ENCODE data around the gene IL4R. TPM values are rescaled to one million over a fixed set of nuclear protein-coding genes. Genes with fewer than 3 reads are reported as not detected.

The IL4R gene
- total RNA-seq, 6 experiments from 2014 or later = 38.8 to 147 (median 46.9) TPM

DNA sequence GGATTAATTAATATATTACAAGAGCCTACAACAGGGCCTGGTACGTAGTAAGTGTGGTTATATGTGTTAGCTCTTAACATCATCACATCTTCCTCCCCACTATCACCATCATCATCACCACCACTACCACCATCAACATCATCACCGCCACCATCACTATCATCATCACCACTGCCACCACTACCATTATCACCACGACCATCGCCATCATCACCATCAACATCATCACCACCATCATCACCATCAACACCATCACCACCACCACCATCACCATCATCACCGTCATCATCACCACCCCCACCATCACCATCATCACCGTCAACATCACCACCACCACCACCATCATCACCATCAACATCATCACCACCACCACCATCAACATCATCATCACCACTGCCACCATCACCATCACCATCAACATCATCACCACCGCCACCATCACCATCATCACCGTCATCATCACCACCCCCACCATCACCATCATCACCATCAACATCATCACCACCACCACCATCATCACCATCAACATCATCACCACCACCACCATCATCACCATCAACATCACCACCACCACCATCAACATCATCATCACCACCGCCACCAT, 7.8 kb upstream of the IL4R start:
- H3K27me3 ChIP-seq = no peaks in the 10 kb centered on the region
- H3K4me1 ChIP-seq = peaks cover 0 to 8% (median 0%) of the 10 kb centered on the region in 4 donors
- ATAC-seq = no peak
- intact Hi-C loops (cut with DNase I) = no loop called here
- DNase-seq = peak in 1 of 3 donors; percentile 7
- no peak overlapping the region for H3K27ac ChIP-seq
- H3K36me3 ChIP-seq = no peaks in the 10 kb centered on the region
- WGBS (ENCODE audit: insufficient coverage, low coverage, low lambda C conversion rate, missing lambda C conversion rate) = 92% methylated on average over 9 of the region's 9 CpGs
- no peaks in the 10 kb centered on the region for H3K9me3 ChIP-seq
- no peak overlapping the region for H3K4me3 ChIP-seq
- TF ChIP-seq POLR2A (IDR thresholded peaks at IDR 0.05) = no peak
- TF ChIP-seq, protein P1, sequence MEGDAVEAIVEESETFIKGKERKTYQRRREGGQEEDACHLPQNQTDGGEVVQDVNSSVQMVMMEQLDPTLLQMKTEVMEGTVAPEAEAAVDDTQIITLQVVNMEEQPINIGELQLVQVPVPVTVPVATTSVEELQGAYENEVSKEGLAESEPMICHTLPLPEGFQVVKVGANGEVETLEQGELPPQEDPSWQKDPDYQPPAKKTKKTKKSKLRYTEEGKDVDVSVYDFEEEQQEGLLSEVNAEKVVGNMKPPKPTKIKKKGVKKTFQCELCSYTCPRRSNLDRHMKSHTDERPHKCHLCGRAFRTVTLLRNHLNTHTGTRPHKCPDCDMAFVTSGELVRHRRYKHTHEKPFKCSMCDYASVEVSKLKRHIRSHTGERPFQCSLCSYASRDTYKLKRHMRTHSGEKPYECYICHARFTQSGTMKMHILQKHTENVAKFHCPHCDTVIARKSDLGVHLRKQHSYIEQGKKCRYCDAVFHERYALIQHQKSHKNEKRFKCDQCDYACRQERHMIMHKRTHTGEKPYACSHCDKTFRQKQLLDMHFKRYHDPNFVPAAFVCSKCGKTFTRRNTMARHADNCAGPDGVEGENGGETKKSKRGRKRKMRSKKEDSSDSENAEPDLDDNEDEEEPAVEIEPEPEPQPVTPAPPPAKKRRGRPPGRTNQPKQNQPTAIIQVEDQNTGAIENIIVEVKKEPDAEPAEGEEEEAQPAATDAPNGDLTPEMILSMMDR (IDR thresholded peaks at IDR 0.05) = no peak

DNA sequence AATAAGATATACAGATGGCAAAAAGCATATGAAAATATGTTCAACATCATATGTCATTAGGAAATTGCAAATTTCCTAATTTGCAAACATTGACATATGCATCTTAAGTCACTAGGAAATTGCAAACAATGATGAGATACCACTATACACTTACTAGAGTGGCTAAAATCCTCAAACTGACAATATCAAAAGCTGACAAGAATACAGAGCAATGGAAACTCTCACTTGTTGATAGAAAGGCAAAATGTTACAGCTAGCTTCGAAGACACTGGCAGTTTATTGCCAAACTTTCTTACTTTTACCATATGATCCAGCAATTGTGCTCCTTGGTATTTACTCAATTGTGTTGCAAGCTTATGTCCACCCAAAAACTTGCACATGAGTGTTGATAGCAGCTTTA, 5.0 kb upstream of the IL4R start:
- Histone ChIP-seq H3K27me3 (no peaks in the 10 kb centered on the region), H3K4me3 (no peak overlapping the region), H3K36me3 (no peaks in the 10 kb centered on the region), H3K9me3 (no peaks in the 10 kb centered on the region), H3K4me1 (peaks cover 0 to 19% (median 5%) of the 10 kb centered on the region in 4 donors), H3K27ac (no peak overlapping the region)
- DNase-seq (no peak), ATAC-seq (no peak)
- intact Hi-C loops (cut with DNase I) = no loop called here
- 73% methylated on average over 1 of the region's 1 CpG for WGBS (ENCODE audit: insufficient coverage, low coverage, low lambda C conversion rate, missing lambda C conversion rate)
- TF ChIP-seq POLR2A (IDR thresholded peaks at IDR 0.05) = no peak
- TF ChIP-seq, protein P1 (IDR thresholded peaks at IDR 0.05) = no peak

DNA sequence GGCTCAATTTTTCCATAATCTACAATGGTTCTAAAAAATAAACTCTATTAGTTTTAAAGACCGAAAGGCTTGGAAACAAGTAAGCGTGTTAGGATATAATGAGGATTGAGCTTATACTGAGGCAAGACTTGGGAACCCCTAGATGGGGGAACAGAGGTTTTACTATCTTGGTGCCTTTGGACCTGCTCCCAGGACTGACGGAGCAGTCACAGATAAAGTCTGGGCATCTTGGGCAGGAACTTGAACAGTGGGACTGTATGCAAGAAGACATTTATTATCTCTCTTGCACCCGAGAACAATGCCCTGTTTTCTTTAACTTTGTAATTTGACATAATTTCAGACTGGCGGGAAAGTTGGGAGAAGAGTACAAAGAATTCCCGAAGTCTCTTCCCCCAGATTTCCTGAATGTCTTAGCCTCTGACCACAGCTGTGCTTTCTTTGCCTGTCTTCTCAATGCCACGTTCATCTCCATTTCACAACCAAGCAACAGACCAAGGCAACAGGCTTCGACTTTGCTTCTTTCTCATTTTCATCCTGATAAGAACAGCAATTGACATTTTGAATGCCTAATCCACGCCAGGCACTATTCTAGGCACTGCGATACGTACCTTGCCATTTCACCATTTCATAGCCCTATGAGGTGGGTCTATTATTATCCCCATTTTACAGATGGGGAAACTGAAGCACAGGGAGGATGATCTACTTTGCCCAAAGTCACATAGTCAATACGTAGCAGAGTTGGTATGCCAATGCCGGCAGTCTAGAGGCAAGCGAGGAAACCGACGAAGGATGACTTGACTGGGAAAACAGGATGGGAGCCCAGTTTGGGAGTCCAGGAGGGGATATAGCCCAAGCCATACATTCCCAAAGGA, 3.0 kb upstream of the IL4R start:
- no peak overlapping the region for H3K27ac ChIP-seq
- DNase-seq = peak in 1 of 3 donors; percentile 31
- TF ChIP-seq, protein P1 (IDR thresholded peaks at IDR 0.05) = no peak
- no peak for TF ChIP-seq POLR2A (IDR thresholded peaks at IDR 0.05)
- H3K4me3 ChIP-seq = no peak overlapping the region
- no peaks in the 10 kb centered on the region for H3K36me3 ChIP-seq
- H3K9me3 ChIP-seq = no peaks in the 10 kb centered on the region
- intact Hi-C loops (cut with DNase I) = loop anchor here in 1 of 2 donors (10.0 kb wide), 1 partner anchor 54 kb away; no protein-coding TSS in a partner anchor
- no peaks in the 10 kb centered on the region for H3K27me3 ChIP-seq
- H3K4me1 ChIP-seq = peaks cover 0 to 26% (median 5%) of the 10 kb centered on the region in 4 donors
- 74% methylated on average over 15 of the region's 16 CpGs for WGBS (ENCODE audit: insufficient coverage, low coverage, low lambda C conversion rate, missing lambda C conversion rate)
- no peak for ATAC-seq

DNA sequence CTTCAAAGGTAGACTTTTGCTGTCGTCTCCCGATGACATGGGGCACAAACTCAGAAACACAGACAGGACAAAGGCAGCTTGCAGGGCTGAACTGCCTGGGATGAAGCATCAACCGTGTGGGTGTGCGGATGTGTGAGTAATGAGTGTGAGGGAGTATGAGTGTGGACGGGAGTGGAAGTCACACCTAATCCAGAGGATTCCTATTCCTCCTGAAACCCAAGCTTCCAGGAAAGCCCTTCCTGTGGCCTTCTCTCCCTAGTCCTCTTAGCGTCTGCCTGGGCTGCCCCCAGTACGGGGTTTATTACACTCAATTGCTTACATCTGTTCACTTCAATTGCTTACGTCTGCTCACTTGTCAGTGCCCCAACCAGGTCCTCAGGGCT, 2.3 kb upstream of the IL4R start:
- no peaks in the 10 kb centered on the region for H3K36me3 ChIP-seq
- ATAC-seq = no peak
- no peaks in the 10 kb centered on the region for H3K27me3 ChIP-seq
- no peak overlapping the region for H3K27ac ChIP-seq
- peak in 1 of 3 donors; percentile 42 for DNase-seq
- no peak overlapping the region for H3K4me3 ChIP-seq
- TF ChIP-seq, protein P1 (IDR thresholded peaks at IDR 0.05) = no peak
- TF ChIP-seq POLR2A (IDR thresholded peaks at IDR 0.05) = no peak
- H3K9me3 ChIP-seq = no peaks in the 10 kb centered on the region
- peaks cover 0 to 32% (median 7%) of the 10 kb centered on the region in 4 donors for H3K4me1 ChIP-seq
- intact Hi-C loops (cut with DNase I) = loop anchor here in 1 of 2 donors (10.0 kb wide), 1 partner anchor 53 kb away; no protein-coding TSS in a partner anchor
- WGBS (ENCODE audit: insufficient coverage, low coverage, low lambda C conversion rate, missing lambda C conversion rate) = 83% methylated on average over 5 of the region's 8 CpGs

Data from right lobe of liver (tissue), 6 donors.